Endothelial cell of umbilical vein (primary cell): Measurements from ENCODE around the gene CD83.

Source experiments
- EZH2 ChIP-seq: IDR thresholded peaks from 2 replicates; pipeline ENCODE4 v1.6.1; 2012; ENCODE audit warnings: borderline replicate concordance, low read depth, mild to moderate bottlenecking, moderate library complexity, low read length, inconsistent platforms; ENCODE audit not compliant: severe bottlenecking
- FOS ChIP-seq: IDR thresholded peaks from 2 replicates; pipeline ENCODE4 v1.6.1; 2011; ENCODE audit warnings: mild to moderate bottlenecking, low read length, moderate library complexity, borderline replicate concordance; ENCODE audit not compliant: insufficient read depth
- JUN ChIP-seq: IDR thresholded peaks from 2 replicates; pipeline ENCODE4 v1.6.1; 2011; ENCODE audit warnings: borderline replicate concordance, low read depth; ENCODE audit not compliant: insufficient read length, insufficient read depth
- MAX ChIP-seq: IDR thresholded peaks from 2 replicates; pipeline ENCODE4 v1.6.1; 2011; ENCODE audit not compliant: insufficient read depth, insufficient read length
- MYC ChIP-seq: IDR thresholded peaks from one replicate; pipeline ENCODE4 v1.6.1; 2011; ENCODE audit warnings: mild to moderate bottlenecking, low read depth, low read length
- POLR2A ChIP-seq: IDR thresholded peaks from 2 replicates; pipeline ENCODE4 v1.6.1; 2012; ENCODE audit warnings: low read depth, mild to moderate bottlenecking, control low read depth, low read length
- POLR2AphosphoS5 ChIP-seq: IDR thresholded peaks from 2 replicates; pipeline ENCODE4 v1.6.1; 2012; ENCODE audit warnings: low read depth, mild to moderate bottlenecking, control low read depth, low read length, moderate library complexity; ENCODE audit not compliant: insufficient read depth
- TF ChIP-seq, protein P1 (sequence below), 2 donors: IDR thresholded peaks; 1 replicate in 1 of 2; 2 replicates in 1 of 2; pipeline ENCODE4 v1.5.1; 2011; ENCODE audit warnings: low read length in 2 of 2, mild to moderate bottlenecking in 2 of 2, moderate library complexity in 2 of 2, control low read depth in 1 of 2, inconsistent platforms in 1 of 2, low read depth in 1 of 2; ENCODE audit not compliant: insufficient read depth in 1 of 2; ENCODE audit errors: extremely low read depth in 1 of 2

DNA sequence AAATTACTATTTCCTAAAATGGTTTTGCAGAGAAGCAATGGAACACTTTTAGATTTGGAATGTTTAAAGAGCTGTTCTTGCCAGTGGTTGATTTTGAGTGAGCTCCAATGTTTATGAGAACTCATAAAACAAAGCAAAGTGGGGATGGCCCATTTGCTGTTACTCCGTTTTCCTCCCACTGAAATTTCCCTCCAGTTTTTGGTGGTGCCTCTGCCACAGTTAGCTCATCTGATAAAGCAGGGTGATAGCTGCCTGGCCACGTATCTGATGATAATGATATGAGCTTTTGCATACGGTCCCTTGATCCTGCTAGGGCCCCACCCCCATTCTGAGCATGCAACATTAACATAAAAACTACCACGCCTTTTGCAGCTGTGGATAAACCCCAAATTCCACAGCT, 10.4 kb downstream of the CD83 start:
- TF ChIP-seq, protein P1, sequence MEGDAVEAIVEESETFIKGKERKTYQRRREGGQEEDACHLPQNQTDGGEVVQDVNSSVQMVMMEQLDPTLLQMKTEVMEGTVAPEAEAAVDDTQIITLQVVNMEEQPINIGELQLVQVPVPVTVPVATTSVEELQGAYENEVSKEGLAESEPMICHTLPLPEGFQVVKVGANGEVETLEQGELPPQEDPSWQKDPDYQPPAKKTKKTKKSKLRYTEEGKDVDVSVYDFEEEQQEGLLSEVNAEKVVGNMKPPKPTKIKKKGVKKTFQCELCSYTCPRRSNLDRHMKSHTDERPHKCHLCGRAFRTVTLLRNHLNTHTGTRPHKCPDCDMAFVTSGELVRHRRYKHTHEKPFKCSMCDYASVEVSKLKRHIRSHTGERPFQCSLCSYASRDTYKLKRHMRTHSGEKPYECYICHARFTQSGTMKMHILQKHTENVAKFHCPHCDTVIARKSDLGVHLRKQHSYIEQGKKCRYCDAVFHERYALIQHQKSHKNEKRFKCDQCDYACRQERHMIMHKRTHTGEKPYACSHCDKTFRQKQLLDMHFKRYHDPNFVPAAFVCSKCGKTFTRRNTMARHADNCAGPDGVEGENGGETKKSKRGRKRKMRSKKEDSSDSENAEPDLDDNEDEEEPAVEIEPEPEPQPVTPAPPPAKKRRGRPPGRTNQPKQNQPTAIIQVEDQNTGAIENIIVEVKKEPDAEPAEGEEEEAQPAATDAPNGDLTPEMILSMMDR (IDR thresholded peaks at IDR 0.05; ENCODE audit: extremely low read depth in 1 of 2, insufficient read depth in 1 of 2, low read depth in 1 of 2, low read length in 2 of 2), result no peak
- no peak for TF ChIP-seq JUN
- TF ChIP-seq POLR2AphosphoS5, result no peak
- TF ChIP-seq POLR2A, result no peak
- TF ChIP-seq FOS, result no peak
- TF ChIP-seq EZH2, result no peak
- no peak for TF ChIP-seq MAX
- TF ChIP-seq MYC, result no peak
